Mesendoderm (in vitro differentiated cells): ENCODE results near the gene ACO2.
"Not testable (repeated sequence)": the region's sequence is repeated elsewhere in the genome, so short reads cannot be mapped to it uniquely, and the experiment has no call there.

Experiments used
- DNase-seq: peaks from one replicate; pipeline ENCODE4 v3.0.0; 2013
- H2AK5ac ChIP-seq: 2 replicates; pipeline ENCODE4 v1.6.1; 2013; ENCODE audit warnings: low read length, inconsistent platforms
- H2BK120ac ChIP-seq: 2 replicates; pipeline ENCODE4 v1.6.1; 2013; ENCODE audit warnings: low read depth, mild to moderate bottlenecking, low read length, moderate library complexity, mixed read lengths
- H2BK15ac ChIP-seq: replicated peaks from 2 replicates; pipeline ENCODE4 v1.6.1; 2013; ENCODE audit warnings: low read depth, mild to moderate bottlenecking, moderate library complexity
- H2BK5ac ChIP-seq: 2 replicates; pipeline ENCODE4 v1.6.1; 2013; ENCODE audit warnings: low read length, inconsistent platforms
- H3K18ac ChIP-seq: 2 replicates; pipeline ENCODE4 v1.6.1; 2013; ENCODE audit warnings: mild to moderate bottlenecking, low read length, mixed read lengths
- H3K23ac ChIP-seq: one replicate; pipeline ENCODE4 v1.6.1; 2013; ENCODE audit warnings: low read length
- H3K27ac ChIP-seq: 2 replicates; pipeline ENCODE4 v1.5.1; 2013; ENCODE audit warnings: low read depth, mild to moderate bottlenecking, inconsistent platforms, low read length, moderate library complexity
- H3K27me3 ChIP-seq: 2 replicates; pipeline ENCODE4 v1.6.1; 2013; ENCODE audit warnings: low read length, control low read depth, mild to moderate bottlenecking, inconsistent platforms; ENCODE audit not compliant: insufficient read depth, poor library complexity
- H3K36me3 ChIP-seq: 2 replicates; pipeline ENCODE4 v1.6.1; 2013; ENCODE audit warnings: low read length, inconsistent platforms; ENCODE audit not compliant: control insufficient read depth, insufficient read depth
- H3K4ac ChIP-seq: one replicate; pipeline ENCODE4 v1.6.1; 2013; ENCODE audit warnings: low read depth, mild to moderate bottlenecking, low read length, moderate library complexity
- H3K4me1 ChIP-seq: 2 replicates; pipeline ENCODE4 v1.6.1; 2013; ENCODE audit warnings: low read depth, low read length, inconsistent platforms; ENCODE audit not compliant: control insufficient read depth
- H3K4me2 ChIP-seq: 2 replicates; pipeline ENCODE4 v1.6.1; 2013; ENCODE audit warnings: low read length
- H3K4me3 ChIP-seq: 2 replicates; pipeline ENCODE4 v1.5.1; 2013; ENCODE audit warnings: mild to moderate bottlenecking, low read length
- H3K56ac ChIP-seq: one replicate; pipeline ENCODE4 v1.6.1; 2013; ENCODE audit warnings: low read length
- H3K79me1 ChIP-seq: 2 replicates; pipeline ENCODE4 v1.6.1; 2013; ENCODE audit warnings: low read length, inconsistent platforms
- H3K79me2 ChIP-seq: 2 replicates; pipeline ENCODE4 v1.6.1; 2013; ENCODE audit warnings: mild to moderate bottlenecking, low read length; ENCODE audit not compliant: control insufficient read depth, insufficient read depth
- H3K9ac ChIP-seq: 2 replicates; pipeline ENCODE4 v1.6.1; 2013; ENCODE audit warnings: low read length, inconsistent platforms
- H4K5ac ChIP-seq: one replicate; pipeline ENCODE4 v1.6.1; 2013; ENCODE audit warnings: low read length
- H4K8ac ChIP-seq: one replicate; pipeline ENCODE4 v1.6.1; 2013; ENCODE audit warnings: low read depth, mild to moderate bottlenecking, control low read depth, low read length, moderate library complexity
- WGBS: extraction: QIAGEN DNeasy Blood & Tissue Kit; methylation state at CpG from one replicate; pipeline ENCODE4 v1.1.7; 2013; ENCODE audit warnings: low lambda C conversion rate, missing lambda C conversion rate; ENCODE audit not compliant: insufficient coverage; ENCODE audit errors: extremely low coverage; 5-methylcytosine and 5-hydroxymethylcytosine counted together

The ACO2 gene

GRCh38 chr22:41571786-41572185 lies 102.9 kb downstream of the ACO2 start:
- Histone ChIP-seq H4K5ac (no peak overlapping the region), H3K4me3 (no peak overlapping the region), H3K27me3 (no peaks in the 10 kb centered on the region), H3K56ac (no peak overlapping the region), H2BK120ac (no peak overlapping the region), H3K79me2 (no peaks in the 10 kb centered on the region), H3K4me2 (no peak overlapping the region), H3K27ac (no peak overlapping the region), H2BK15ac (no peak overlapping the region), H3K79me1 (no peaks in the 10 kb centered on the region), H3K36me3 (no peaks in the 10 kb centered on the region), H3K23ac (no peak overlapping the region), H3K4ac (no peak overlapping the region), H2BK5ac (no peak overlapping the region), H3K9ac (no peak overlapping the region), H2AK5ac (no peak overlapping the region), H3K4me1 (no peaks in the 10 kb centered on the region), H4K8ac (no peak overlapping the region), H3K18ac (no peak overlapping the region)
- no peak for DNase-seq
- WGBS, result no CpG with 5 or more reads among the region's 14 CpGs

GRCh38 chr22:41572305-41572704 lies 103.4 kb downstream of the ACO2 start:
- no CpG with 5 or more reads among the region's 3 CpGs for WGBS
- H3K56ac ChIP-seq, H4K5ac ChIP-seq, H3K4me1 ChIP-seq, H4K8ac ChIP-seq, H3K27ac ChIP-seq, DNase-seq, H2AK5ac ChIP-seq, H3K36me3 ChIP-seq, H2BK5ac ChIP-seq, H2BK15ac ChIP-seq, H3K4me2 ChIP-seq, H3K79me1 ChIP-seq, H3K9ac ChIP-seq, H2BK120ac ChIP-seq, H3K18ac ChIP-seq, H3K23ac ChIP-seq, H3K4ac ChIP-seq, H3K4me3 ChIP-seq, H3K27me3 ChIP-seq, H3K79me2 ChIP-seq: not testable (repeated sequence)

DNA sequence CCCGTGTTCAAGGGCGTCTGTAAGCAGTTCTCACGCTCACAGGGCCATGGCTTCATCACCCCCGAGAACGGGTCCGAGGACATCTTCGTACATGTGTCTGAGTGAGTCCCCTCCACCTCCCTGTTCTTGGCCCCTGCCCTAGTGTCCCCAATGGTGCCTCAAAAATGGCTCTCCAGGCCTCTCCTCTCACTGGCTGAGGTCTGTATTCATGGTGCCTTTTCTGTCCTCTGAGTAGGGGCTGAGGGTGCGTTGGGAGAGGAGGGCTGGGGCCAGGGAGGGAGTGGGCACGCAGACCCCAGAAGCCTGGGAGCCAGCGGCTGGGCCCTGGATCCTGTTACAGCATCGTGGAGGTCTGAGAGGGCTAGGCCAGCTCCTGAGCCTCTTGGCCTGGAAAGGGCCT lies 104.8 kb downstream of the ACO2 start:
- H3K4me2 ChIP-seq, result no peak overlapping the region
- no peak overlapping the region for H2AK5ac ChIP-seq
- no peak overlapping the region for H2BK5ac ChIP-seq
- no peak overlapping the region for H3K23ac ChIP-seq
- H3K9ac ChIP-seq, result no peak overlapping the region
- H3K4me1 ChIP-seq, result no peaks in the 10 kb centered on the region
- H3K4ac ChIP-seq, result no peak overlapping the region
- H3K18ac ChIP-seq, result no peak overlapping the region
- no peak overlapping the region for H4K5ac ChIP-seq
- H3K4me3 ChIP-seq, result no peak overlapping the region
- H2BK120ac ChIP-seq, result no peak overlapping the region
- H3K79me2 ChIP-seq, result no peaks in the 10 kb centered on the region
- DNase-seq, result no peak
- H3K27ac ChIP-seq, result no peak overlapping the region
- H3K27me3 ChIP-seq, result no peaks in the 10 kb centered on the region
- no peaks in the 10 kb centered on the region for H3K79me1 ChIP-seq
- no peak overlapping the region for H4K8ac ChIP-seq
- no peaks in the 10 kb centered on the region for H3K36me3 ChIP-seq
- WGBS, result no CpG with 5 or more reads among the region's 11 CpGs
- H2BK15ac ChIP-seq, result no peak overlapping the region
- H3K56ac ChIP-seq, result no peak overlapping the region

GRCh38 chr22:41574847-41575381 lies 106.0 kb downstream of the ACO2 start:
- H3K27me3 ChIP-seq, result no peaks in the 10 kb centered on the region
- H3K4me2 ChIP-seq, result no peak overlapping the region
- no CpG with 5 or more reads among the region's 26 CpGs for WGBS
- no peak overlapping the region for H2AK5ac ChIP-seq
- no peak overlapping the region for H3K4me3 ChIP-seq
- H3K4ac ChIP-seq, result no peak overlapping the region
- H3K79me2 ChIP-seq, result no peaks in the 10 kb centered on the region
- H2BK120ac ChIP-seq, result no peak overlapping the region
- H2BK15ac ChIP-seq, result no peak overlapping the region
- DNase-seq, result no peak
- H3K4me1 ChIP-seq, result no peaks in the 10 kb centered on the region
- no peak overlapping the region for H3K18ac ChIP-seq
- no peak overlapping the region for H3K23ac ChIP-seq
- H2BK5ac ChIP-seq, result no peak overlapping the region
- H3K27ac ChIP-seq, result no peak overlapping the region
- no peaks in the 10 kb centered on the region for H3K36me3 ChIP-seq
- H4K5ac ChIP-seq, result no peak overlapping the region
- no peaks in the 10 kb centered on the region for H3K79me1 ChIP-seq
- no peak overlapping the region for H3K9ac ChIP-seq
- H4K8ac ChIP-seq, result no peak overlapping the region
- H3K56ac ChIP-seq, result no peak overlapping the region

GRCh38 chr22:41575533-41575932 lies 106.6 kb downstream of the ACO2 start:
- no peak overlapping the region for H3K18ac ChIP-seq
- no peaks in the 10 kb centered on the region for H3K4me1 ChIP-seq
- H3K4ac ChIP-seq, result no peak overlapping the region
- no peak overlapping the region for H4K5ac ChIP-seq
- no peak overlapping the region for H3K9ac ChIP-seq
- H2BK5ac ChIP-seq, result no peak overlapping the region
- H3K4me3 ChIP-seq, result no peak overlapping the region
- DNase-seq, result no peak
- no peak overlapping the region for H2AK5ac ChIP-seq
- no peak overlapping the region for H3K27ac ChIP-seq
- H4K8ac ChIP-seq, result no peak overlapping the region
- H2BK15ac ChIP-seq, result no peak overlapping the region
- H3K23ac ChIP-seq, result no peak overlapping the region
- no peak overlapping the region for H3K4me2 ChIP-seq
- no CpG with 5 or more reads among the region's 15 CpGs for WGBS
- H3K56ac ChIP-seq, result no peak overlapping the region
- no peak overlapping the region for H2BK120ac ChIP-seq
- H3K79me1 ChIP-seq, result no peaks in the 10 kb centered on the region
- H3K36me3 ChIP-seq, result no peaks in the 10 kb centered on the region
- H3K27me3 ChIP-seq, result no peaks in the 10 kb centered on the region
- no peaks in the 10 kb centered on the region for H3K79me2 ChIP-seq

DNA sequence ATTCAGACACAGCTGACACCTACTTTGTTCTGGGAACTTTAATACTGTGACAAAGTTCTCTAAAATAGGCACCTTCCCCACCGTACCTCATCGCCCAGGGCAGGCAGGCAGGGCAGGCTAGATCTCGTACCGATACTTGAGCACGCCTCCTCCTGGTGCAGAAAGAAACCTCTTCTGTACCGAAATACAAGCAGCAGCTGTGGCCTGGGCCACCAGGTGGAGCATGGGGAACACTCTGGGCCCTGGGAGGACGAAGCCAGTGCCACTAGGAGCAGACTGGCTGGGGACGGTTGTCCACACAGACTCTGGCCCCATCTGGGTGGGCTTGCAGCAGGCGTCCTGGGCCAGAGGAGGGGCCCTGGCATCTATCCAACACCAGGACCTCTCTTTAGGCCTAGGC lies 108.0 kb downstream of the ACO2 start:
- Histone ChIP-seq H3K18ac (no peak overlapping the region), H3K79me1 (no peaks in the 10 kb centered on the region), H3K56ac (no peak overlapping the region), H3K4me1 (no peaks in the 10 kb centered on the region), H3K4ac (no peak overlapping the region), H3K4me3 (no peak overlapping the region), H2BK5ac (no peak overlapping the region), H3K27me3 (no peaks in the 10 kb centered on the region), H2AK5ac (no peak overlapping the region), H4K8ac (no peak overlapping the region), H3K27ac (no peak overlapping the region), H3K36me3 (no peaks in the 10 kb centered on the region), H3K9ac (no peak overlapping the region), H4K5ac (no peak overlapping the region), H2BK15ac (no peak overlapping the region), H3K79me2 (no peaks in the 10 kb centered on the region), H3K4me2 (no peak overlapping the region), H3K23ac (no peak overlapping the region), H2BK120ac (no peak overlapping the region)
- WGBS, result no CpG with 5 or more reads among the region's 9 CpGs
- peak; percentile 92 for DNase-seq
